Natural killer cell treated with Interleukin-12 subunit alpha and Interleukin-12 subunit beta and Interleukin-15 and Interleukin-18, amount 100 ng/mL, for 72 hours (primary cell): ENCODE measurements around the gene KCNMA1. TPM values are rescaled to one million over a fixed set of nuclear protein-coding genes. Genes with fewer than 3 reads are reported as not detected.

Experiments
- ATAC-seq, 2 donors: fragments of 150-1000 bp; cut with Tn5 transposase in 1 of 2; sonication (Bioruptor Pico), chemical (Tn5 transposase) in 1 of 2; 2 replicates each; pipeline ENCODE4 v1.10.0; 2021
- DNase-seq: peaks from one replicate; pipeline ENCODE4 v3.0.0; 2022; ENCODE audit warnings: low spot score
- H3K27ac Mint-ChIP-seq, 2 donors: 1 replicate in 1 of 2; 2 replicates in 1 of 2; pipeline ENCODE4 v1.8.0; 2022; ENCODE audit warnings: mixed read lengths in 2 of 2, mild to moderate bottlenecking in 1 of 2, moderate library complexity in 1 of 2
- H3K27me3 Mint-ChIP-seq, 2 donors: 1 replicate in 1 of 2; 2 replicates in 1 of 2; pipeline ENCODE4 v1.8.0; 2022; ENCODE audit warnings: mixed read lengths in 2 of 2
- H3K36me3 Mint-ChIP-seq: one replicate; pipeline ENCODE4 v1.8.0; 2022; ENCODE audit warnings: mixed read lengths
- H3K4me1 Mint-ChIP-seq, 2 donors: 1 replicate in 1 of 2; 2 replicates in 1 of 2; pipeline ENCODE4 v1.8.0; 2022; ENCODE audit warnings: low read depth in 2 of 2, mixed read lengths in 2 of 2, mild to moderate bottlenecking in 1 of 2
- H3K4me3 Mint-ChIP-seq: one replicate; pipeline ENCODE4 v1.8.0; 2022; ENCODE audit warnings: mixed read lengths
- H3K9me3 Mint-ChIP-seq: 2 replicates; pipeline ENCODE4 v1.8.0; 2022; ENCODE audit warnings: mixed read lengths
- total RNA-seq, 2 donors: library from RNA; stranded (reverse); gene quantifications; one replicate each; pipeline ENCODE4 v1.2.3, GENCODE V29; 2022

The KCNMA1 gene
- total RNA-seq, 2 donors from 2014 or later = 2.8 TPM; not detected in 1

DNA sequence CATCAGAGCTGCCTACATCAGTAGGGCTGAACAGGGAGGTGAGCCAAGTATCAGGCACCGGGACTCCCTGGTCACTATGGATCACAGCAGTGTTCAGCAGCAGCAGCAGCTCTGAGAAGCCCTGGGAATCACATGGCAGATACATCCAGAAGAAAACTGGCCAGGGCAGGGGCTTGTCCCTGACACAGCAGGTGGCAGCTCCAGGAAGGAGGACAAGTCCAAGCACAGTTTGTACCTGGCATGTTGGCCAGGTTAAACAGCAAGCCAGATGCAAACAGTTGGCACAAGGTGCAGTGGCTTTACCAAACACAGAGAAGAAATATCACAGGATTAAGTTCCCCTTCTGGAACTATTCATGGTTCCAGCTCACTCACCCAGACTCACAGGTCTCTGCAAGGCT, 139.4 kb downstream of the KCNMA1 start:
- H3K36me3 Mint-ChIP-seq = no peaks in the 10 kb centered on the region
- ATAC-seq = no peak
- no peak overlapping the region for H3K4me3 Mint-ChIP-seq
- H3K27ac Mint-ChIP-seq = no peak overlapping the region
- H3K9me3 Mint-ChIP-seq = no peaks in the 10 kb centered on the region
- DNase-seq = no peak
- H3K4me1 Mint-ChIP-seq = no peaks in the 10 kb centered on the region
- peaks cover 12 to 15% of the 10 kb centered on the region in 2 donors for H3K27me3 Mint-ChIP-seq

DNA sequence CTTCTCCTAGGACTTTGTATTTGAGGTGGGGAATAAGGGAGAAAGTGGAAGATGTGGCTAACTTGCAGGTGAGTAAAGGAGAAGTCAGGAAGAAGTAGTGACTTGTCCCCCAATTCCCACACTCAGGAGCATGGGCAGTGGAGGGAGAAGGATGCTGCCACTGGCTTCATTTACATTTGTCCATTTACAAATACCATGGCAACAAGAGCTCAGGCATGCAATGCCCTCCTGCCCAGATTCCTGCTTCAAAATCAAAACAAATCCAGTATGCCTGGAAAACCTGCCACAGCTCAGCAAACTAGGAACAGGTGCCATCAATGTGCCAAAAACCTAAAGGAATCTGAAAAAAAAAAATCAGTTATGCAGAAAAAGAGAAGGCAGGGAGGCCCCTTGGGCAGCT, 139.9 kb downstream of the KCNMA1 start:
- no peaks in the 10 kb centered on the region for H3K4me1 Mint-ChIP-seq
- H3K27me3 Mint-ChIP-seq = peaks cover 9 to 15% of the 10 kb centered on the region in 2 donors
- H3K27ac Mint-ChIP-seq = no peak overlapping the region

DNA sequence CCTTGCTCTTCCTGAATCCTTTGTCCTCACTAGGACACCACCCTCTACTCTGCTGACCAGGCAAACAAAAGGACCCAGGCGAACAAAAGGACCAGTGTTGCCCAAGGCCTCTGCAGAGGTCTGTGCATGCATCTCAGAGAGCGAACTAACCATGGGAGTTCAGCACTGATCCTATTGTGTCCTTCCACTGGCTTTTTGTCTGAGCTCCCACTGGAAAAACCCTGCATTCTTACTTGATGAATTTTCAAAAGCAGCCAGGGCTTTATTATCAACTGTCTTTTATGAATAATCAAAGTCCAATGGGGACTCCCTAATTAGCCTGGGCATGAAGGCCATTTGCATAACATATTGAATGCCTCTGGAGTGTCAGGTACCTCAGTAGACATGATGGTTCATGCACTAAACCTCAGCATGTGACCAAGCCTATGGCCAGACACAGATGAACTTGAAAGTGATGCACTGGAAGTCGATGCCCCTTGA, 140.6 kb downstream of the KCNMA1 start:
- H3K4me1 Mint-ChIP-seq = no peaks in the 10 kb centered on the region
- ATAC-seq = no peak

More for the DNA sequence above, 139.9 kb downstream of the KCNMA1 start:
- no peaks in the 10 kb centered on the region for H3K36me3 Mint-ChIP-seq
- no peak for DNase-seq
- ATAC-seq = no peak
- no peak overlapping the region for H3K4me3 Mint-ChIP-seq
- H3K9me3 Mint-ChIP-seq = no peaks in the 10 kb centered on the region

DNA sequence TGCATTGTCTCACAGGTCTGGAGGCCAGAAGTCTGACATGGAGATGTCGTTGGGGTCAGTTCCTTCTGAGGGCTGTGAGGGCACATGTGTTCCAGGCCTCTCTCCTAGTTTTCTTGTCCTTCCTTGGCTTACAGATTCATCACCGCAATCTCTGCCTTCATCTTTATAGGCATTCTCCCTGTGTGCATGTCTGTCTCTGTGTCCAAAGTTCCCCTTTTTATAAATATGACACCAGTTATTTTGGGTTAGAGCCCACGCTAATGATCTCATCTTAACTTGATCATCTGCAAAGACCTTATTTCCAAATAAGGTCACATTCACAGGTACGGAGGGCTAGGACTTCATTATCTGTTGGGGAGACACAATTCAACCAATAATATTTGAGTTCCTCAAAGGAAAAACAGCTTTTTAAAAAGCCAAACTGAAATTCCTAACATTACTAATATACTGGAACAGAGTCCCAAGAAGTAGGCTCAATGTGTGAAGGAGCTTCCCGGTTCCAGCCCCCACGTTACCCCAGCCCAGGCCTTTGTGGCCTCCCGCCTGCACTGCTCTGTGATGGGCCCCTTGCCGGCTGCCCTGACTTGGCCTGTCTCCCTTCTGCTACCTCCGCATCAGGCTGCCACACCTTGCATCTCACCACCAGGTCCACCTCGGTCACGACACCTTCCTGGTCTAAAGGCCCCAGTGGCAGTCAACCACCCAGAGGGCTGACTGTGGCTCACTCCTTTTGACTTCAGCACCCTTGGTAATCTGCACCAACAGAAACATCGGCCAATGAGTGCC, 142.7 kb downstream of the KCNMA1 start:
- H3K27me3 Mint-ChIP-seq = peaks cover 0 to 9% of the 10 kb centered on the region in 2 donors
- ATAC-seq = no peak
- H3K9me3 Mint-ChIP-seq = no peaks in the 10 kb centered on the region
- H3K4me1 Mint-ChIP-seq = no peaks in the 10 kb centered on the region
- no peak overlapping the region for H3K27ac Mint-ChIP-seq
- DNase-seq = no peak
- no peaks in the 10 kb centered on the region for H3K36me3 Mint-ChIP-seq
- H3K4me3 Mint-ChIP-seq = no peak overlapping the region

More for the DNA sequence above, 140.6 kb downstream of the KCNMA1 start:
- DNase-seq = no peak
- no peak overlapping the region for H3K4me3 Mint-ChIP-seq
- no peak overlapping the region for H3K27ac Mint-ChIP-seq
- H3K27me3 Mint-ChIP-seq = peaks cover 2 to 13% of the 10 kb centered on the region in 2 donors
- H3K36me3 Mint-ChIP-seq = no peaks in the 10 kb centered on the region
- H3K9me3 Mint-ChIP-seq = no peaks in the 10 kb centered on the region

DNA sequence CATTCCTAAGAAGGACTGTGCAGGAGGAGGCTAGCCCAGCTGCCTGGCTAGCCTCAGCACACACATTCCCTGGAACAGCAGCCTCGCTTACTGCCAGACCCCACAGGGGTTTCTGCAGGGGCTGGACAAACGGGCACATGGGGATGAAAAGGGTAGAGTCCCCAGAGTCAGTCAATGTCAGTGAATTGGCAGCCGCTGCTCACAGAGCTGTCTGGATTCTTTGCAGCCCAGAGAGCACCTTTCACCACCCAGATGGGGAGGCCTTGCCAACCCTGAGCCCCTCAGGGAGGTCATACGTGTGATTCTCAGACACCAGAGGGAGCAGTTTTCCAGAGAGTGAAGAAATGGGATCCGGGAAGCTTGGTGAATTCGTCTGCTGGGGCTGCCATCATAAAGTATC, 143.3 kb downstream of the KCNMA1 start:
- no peaks in the 10 kb centered on the region for H3K9me3 Mint-ChIP-seq
- H3K36me3 Mint-ChIP-seq = no peaks in the 10 kb centered on the region
- no peak overlapping the region for H3K27ac Mint-ChIP-seq
- peaks cover 0 to 9% of the 10 kb centered on the region in 2 donors for H3K27me3 Mint-ChIP-seq
- no peak for ATAC-seq
- H3K4me1 Mint-ChIP-seq = no peaks in the 10 kb centered on the region
- no peak for DNase-seq
- no peak overlapping the region for H3K4me3 Mint-ChIP-seq

DNA sequence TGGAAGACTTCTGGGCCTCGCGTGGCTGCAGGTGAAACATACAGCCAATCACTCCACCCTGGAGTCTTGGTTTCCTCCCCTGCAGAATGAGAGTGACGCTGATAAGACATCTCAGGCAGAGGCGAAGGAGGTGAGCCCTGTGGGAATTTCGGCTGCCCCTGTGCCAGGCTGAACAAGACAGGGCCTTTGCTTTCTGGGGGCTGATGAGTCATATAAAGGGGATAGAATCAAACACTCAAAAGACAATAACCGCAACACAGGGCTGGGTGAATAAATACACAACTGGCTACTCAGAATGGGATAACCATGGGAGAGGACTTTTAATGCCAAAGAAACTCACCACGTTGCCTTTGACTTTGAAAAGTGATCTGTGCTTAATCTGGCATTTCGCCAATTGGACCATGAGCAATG, 143.8 kb downstream of the KCNMA1 start:
- no peak overlapping the region for H3K27ac Mint-ChIP-seq
- no peaks in the 10 kb centered on the region for H3K4me1 Mint-ChIP-seq
- DNase-seq (no peak), ATAC-seq (peak in 1 of 2 donors; percentile 20)
- H3K36me3 Mint-ChIP-seq = no peaks in the 10 kb centered on the region
- no peaks in the 10 kb centered on the region for H3K9me3 Mint-ChIP-seq
- H3K27me3 Mint-ChIP-seq = peaks cover 0 to 9% of the 10 kb centered on the region in 2 donors
- H3K4me3 Mint-ChIP-seq = no peak overlapping the region

DNA sequence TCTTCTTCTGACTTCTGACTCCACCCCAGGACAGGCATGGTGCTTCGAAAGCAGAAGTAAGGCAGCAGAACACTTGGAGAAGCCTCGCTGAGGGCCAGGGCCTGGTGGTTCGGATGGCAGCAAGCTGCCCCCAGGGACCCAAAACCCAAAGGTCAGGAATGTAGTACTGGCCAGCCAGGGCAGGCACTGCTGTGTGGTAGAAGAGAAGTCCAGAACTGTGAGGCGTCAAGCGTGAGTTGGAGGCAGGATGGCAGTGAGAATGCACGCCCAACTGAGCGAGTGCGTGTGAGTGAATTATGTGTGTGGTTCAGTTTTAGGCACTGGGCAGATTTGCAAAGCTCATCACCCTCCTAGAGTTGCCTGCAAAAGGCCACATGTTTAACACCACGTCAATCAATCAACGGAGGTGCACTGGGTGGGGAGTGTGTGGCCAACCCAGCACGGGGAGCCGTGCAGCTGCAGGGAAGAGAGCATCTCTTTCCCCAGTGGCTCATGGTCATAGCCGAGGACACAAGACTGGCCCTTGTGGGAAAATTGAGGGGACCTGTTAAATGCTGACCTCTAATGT, 144.3 kb downstream of the KCNMA1 start:
- Mint-ChIP-seq H3K9me3 (no peaks in the 10 kb centered on the region), H3K27ac (no peak overlapping the region), H3K4me3 (no peak overlapping the region), H3K36me3 (no peaks in the 10 kb centered on the region), H3K4me1 (no peaks in the 10 kb centered on the region), H3K27me3 (peaks cover 0 to 9% of the 10 kb centered on the region in 2 donors)
- DNase-seq = no peak
- ATAC-seq = no peak

DNA sequence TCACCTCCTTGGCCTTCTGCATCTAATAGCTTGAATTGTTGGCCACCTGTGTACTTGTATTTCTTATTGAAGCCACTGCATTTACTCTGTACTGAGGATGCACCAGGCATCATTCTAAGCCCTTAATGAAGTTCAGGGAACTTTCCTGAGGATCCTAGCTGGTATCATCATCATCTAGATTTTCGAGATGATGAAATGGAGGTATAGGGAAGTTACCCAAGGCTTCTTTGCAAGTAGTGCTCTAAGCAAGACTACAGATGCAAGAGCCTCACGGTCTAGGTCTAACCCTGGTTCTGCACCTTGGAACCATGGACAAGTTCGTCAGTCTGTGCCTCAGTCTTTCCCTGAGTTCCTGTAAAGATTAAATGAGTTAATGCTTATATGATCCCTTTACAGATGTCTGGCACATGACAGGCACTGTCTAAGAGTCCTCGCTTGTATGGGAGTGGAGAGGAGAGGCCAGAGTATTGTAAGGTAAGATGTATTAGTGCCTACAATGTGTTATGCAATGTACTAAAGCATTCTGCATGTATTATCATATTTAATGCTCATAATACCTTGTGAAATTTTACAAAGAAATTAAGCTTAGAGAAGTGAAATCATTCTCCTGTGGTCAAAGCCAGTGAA, 145.1 kb downstream of the KCNMA1 start:
- H3K4me1 Mint-ChIP-seq = no peaks in the 10 kb centered on the region
- no peak for ATAC-seq
- H3K27me3 Mint-ChIP-seq = peaks cover 0 to 5% of the 10 kb centered on the region in 2 donors
- H3K27ac Mint-ChIP-seq = no peak overlapping the region
- DNase-seq = no peak
- H3K36me3 Mint-ChIP-seq = no peaks in the 10 kb centered on the region
- no peak overlapping the region for H3K4me3 Mint-ChIP-seq
- no peaks in the 10 kb centered on the region for H3K9me3 Mint-ChIP-seq

DNA sequence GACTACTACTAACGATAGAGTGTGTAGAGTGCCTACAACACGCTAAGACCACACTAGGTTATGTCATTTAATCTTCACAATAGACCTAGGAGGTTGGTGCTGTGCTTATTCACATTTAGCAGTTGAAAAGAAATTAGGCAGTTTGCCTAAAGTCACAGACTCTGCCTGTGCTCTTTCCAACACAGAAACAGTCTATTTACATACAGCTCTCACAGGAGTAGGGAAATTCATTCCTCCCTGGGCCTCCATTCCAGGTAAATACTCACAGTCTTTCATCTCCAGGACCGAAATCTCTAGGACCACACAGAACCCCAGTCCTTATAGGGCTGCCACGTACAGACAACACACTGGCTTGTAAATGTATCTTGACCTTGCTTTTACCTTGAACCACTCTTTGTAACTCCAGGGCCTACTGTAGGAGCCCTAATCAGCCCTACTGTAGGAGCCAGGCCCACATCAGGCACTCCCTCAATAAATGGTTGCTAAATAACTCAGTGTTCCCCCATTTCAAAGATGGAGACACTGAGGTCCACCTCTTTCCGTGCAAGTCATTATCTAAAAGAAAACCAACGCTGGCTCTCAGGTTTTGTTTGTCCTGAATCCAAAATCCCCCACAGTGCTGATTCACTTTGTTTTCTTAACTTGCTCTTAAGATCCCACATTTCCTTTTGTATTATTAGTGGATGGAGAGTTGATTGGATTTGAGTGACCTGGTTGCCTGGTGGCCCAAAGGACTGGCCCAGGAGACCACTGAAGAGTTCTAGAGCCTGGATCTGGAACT, 146.9 kb downstream of the KCNMA1 start:
- H3K4me3 Mint-ChIP-seq = no peak overlapping the region
- peaks cover 0 to 3% of the 10 kb centered on the region in 2 donors for H3K27me3 Mint-ChIP-seq
- no peak overlapping the region for H3K27ac Mint-ChIP-seq
- H3K9me3 Mint-ChIP-seq = no peaks in the 10 kb centered on the region
- DNase-seq = no peak
- ATAC-seq = no peak
- H3K36me3 Mint-ChIP-seq = no peaks in the 10 kb centered on the region
- no peaks in the 10 kb centered on the region for H3K4me1 Mint-ChIP-seq

DNA sequence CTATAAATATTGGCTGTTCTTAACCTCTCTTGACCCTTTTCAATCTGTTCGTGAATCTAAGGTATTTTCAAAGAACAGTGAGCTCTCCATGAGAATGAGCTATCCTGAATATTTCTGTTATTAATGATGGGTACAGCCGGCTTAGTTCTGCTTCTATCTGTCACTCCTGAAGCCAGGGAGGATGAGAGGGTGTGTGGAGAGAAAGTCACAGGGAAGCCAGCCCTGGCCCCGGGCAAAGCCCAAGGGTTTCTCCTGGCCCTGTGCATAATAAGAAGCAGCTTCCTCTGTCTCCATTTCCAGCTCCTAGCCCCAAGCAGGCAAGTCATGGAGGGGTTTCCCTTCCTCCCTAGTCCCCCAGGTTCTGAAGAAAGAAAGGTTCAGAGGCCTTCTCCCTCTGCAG, 151.1 kb downstream of the KCNMA1 start:
- H3K27ac Mint-ChIP-seq = no peak overlapping the region
- H3K27me3 Mint-ChIP-seq = peaks cover 0 to 7% of the 10 kb centered on the region in 2 donors
- no peaks in the 10 kb centered on the region for H3K4me1 Mint-ChIP-seq
- DNase-seq (no peak), ATAC-seq (no peak)
- H3K9me3 Mint-ChIP-seq = no peaks in the 10 kb centered on the region
- no peak overlapping the region for H3K4me3 Mint-ChIP-seq
- H3K36me3 Mint-ChIP-seq = no peaks in the 10 kb centered on the region

DNA sequence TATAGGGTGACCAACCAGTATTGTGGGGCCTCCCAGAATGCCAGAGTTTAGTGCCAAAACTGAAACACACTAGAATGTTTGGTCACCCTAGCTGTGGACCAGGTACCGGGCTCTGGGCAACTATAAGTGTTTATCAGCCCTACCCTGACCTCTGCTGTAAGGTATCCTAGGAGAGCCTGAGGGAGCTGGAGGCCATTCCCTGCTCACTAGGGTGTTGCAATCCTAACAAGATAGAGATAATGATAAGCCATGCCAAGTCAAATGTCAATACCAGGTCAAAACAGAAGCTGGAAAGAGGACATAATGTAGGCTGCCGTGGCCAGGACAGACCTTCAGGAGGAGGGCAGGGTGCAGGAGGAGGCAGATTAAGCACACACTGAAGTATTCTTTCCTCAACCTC, 151.8 kb downstream of the KCNMA1 start:
- H3K9me3 Mint-ChIP-seq = no peaks in the 10 kb centered on the region

DNA sequence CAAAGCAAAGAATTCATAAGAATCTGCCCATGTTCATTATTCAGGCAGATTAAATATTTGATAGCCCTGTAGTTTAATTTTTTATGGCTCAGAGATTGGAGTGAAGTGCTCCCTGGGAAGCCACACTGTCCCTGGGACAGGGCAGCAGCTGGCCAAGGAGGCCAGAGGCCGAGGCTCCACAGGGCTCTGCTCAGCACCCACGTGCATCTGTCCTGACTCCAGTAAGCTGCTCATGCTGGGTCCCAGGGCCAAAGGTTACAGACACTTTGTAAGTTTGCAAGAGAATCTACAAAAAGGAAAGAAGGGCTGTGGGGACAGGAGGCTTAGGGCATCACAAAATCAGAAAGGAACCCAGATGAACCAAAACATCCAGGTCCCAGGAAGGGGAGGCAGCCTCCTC, 155.5 kb downstream of the KCNMA1 start:
- Mint-ChIP-seq H3K4me1 (no peaks in the 10 kb centered on the region), H3K27me3 (peaks cover 7 to 17% of the 10 kb centered on the region in 2 donors), H3K27ac (no peak overlapping the region), H3K36me3 (no peaks in the 10 kb centered on the region), H3K4me3 (no peak overlapping the region), H3K9me3 (no peaks in the 10 kb centered on the region)
- ATAC-seq (no peak), DNase-seq (no peak)

More for the DNA sequence above, 151.8 kb downstream of the KCNMA1 start:
- ATAC-seq = no peak
- Mint-ChIP-seq H3K4me1 (no peaks in the 10 kb centered on the region), H3K27ac (no peak overlapping the region), H3K36me3 (no peaks in the 10 kb centered on the region), H3K27me3 (peaks cover 0 to 7% of the 10 kb centered on the region in 2 donors), H3K4me3 (no peak overlapping the region)
- no peak for DNase-seq

DNA sequence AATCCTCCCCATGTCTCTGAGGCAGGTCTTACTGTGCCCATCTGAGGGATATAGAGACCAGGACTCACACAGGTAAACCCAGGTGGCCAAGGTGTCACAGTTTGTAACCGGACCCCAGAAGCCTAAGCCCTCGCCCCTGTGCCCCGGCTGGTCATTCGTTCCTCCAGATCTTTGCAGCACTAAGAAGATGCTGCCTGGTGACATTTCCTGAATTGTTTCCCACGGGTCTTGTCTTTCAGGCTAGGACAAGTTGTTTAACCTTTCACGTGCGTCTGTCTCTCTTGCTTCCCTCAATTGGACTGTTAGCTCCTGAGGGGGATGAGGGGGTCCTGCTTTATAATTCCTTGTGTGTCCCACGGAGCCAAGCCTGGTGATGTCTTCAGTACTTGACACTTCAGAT, 158.0 kb downstream of the KCNMA1 start:
- H3K4me3 Mint-ChIP-seq = no peak overlapping the region
- H3K9me3 Mint-ChIP-seq = no peaks in the 10 kb centered on the region
- no peaks in the 10 kb centered on the region for H3K36me3 Mint-ChIP-seq
- no peak for DNase-seq
- no peak overlapping the region for H3K27ac Mint-ChIP-seq
- ATAC-seq = peak in 1 of 2 donors; percentile 30
- H3K27me3 Mint-ChIP-seq = peaks cover 7 to 17% of the 10 kb centered on the region in 2 donors
- H3K4me1 Mint-ChIP-seq = no peaks in the 10 kb centered on the region
